HL-60/S4 treated with retinoic acid at 250 ng/mL for 4 days and 3 days (cell line): ENCODE measurements around the gene OIP5.
"Not testable (repeated sequence)": the region's sequence is repeated elsewhere in the genome, so short reads cannot be mapped to it uniquely, and the experiment has no call there.

Source experiments
- in situ Hi-C: fragments of 300-500 bp; cut with MboI; formaldehyde crosslinking; loops from 2 replicates; pipeline ENCODE4 v1.7.0; 2022; ENCODE audit warnings: low sequenced_read_pairs

OIP5 gene

GRCh38 chr15:41260924-41261323, 71.5 kb downstream of the OIP5 start:
- in situ Hi-C loops, result not testable (repeated sequence)

- in situ Hi-C loops, result no loop called here
Observed at GRCh38 chr15:41259546-41260189, 72.7 kb downstream of the OIP5 start.
